ENCODE data around the gene ARMC10.

GRCh38 chr7:103094102-103094501 lies 19.2 kb downstream of the ARMC10 start:
- TF ChIP-seq GATA2 (IDR thresholded peaks at IDR 0.05; ENCODE audit: low read depth, low read length) (no peak), GATA3 (IDR thresholded peaks at IDR 0.05; ENCODE audit: low read depth, low read length) (no peak)

Data from SH-SY5Y (cell line).